Retinal pigment epithelial cell (primary cell): ENCODE results near the gene GTF2F1.
"Not testable (repeated sequence)": the region's sequence is repeated elsewhere in the genome, so short reads cannot be mapped to it uniquely, and the experiment has no call there.

ENCODE experiments used
- DNase-seq: peaks from one replicate; pipeline ENCODE4 v3.0.0-alpha.2; 2010; ENCODE audit warnings: low read depth
- H3K4me3 ChIP-seq: 2 replicates; pipeline ENCODE4 v1.5.1; 2011; ENCODE audit warnings: mild to moderate bottlenecking, low read length, control low read depth, moderate library complexity
- CTCF ChIP-seq: conservative IDR thresholded peaks from 2 replicates; pipeline ENCODE4 v1.5.1; 2011; ENCODE audit warnings: low read depth, low read length, control low read depth, inconsistent platforms

GTF2F1 gene

GRCh38 chr19:6431891-6432290, 38.9 kb upstream of the GTF2F1 start:
- DNase-seq = no peak
- TF ChIP-seq CTCF = no peak
- H3K4me3 ChIP-seq = no peak overlapping the region

DNA sequence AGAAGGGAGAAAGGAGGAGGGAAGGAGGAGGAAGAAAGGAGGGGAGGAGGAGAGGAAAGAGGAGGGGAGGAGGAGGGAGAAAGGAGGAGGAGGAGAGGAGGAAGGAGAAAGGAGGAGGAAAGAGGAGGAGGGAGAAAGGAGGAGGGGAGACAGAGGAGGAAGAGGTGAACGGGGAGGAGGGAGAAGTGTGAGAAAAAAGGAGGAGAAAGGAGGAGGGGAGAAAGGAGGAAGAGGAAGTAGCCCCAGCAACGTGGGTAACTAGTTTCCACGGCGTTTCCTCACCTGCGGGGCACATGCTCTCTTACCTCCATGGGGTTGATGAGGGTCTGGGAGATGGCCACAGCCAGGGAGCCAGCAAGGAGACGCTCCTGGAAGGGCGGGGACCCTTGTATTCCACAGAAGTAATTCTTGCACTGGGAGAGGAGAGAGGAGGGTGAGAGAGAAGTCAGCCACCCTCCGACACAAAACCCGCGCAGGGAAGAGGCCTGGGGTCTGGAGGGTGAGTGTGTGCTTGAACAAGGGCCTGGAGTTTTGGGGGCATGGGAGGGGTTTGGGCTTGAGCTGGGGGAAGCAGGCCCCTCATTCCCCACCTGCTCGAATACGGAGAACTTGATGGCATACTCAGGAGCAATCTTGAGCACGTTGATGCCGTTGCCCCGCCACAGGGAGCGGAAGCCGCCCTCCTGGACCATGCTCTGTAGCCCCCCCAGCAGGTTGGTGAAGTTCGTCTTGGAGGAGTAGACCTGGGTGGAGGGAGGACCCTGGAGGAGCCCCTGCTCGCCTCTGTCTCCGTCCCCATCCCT, 36.7 kb upstream of the GTF2F1 start:
- no peak overlapping the region for H3K4me3 ChIP-seq
- DNase-seq = no peak
- TF ChIP-seq CTCF = no peak

- not testable (repeated sequence) for H3K4me3 ChIP-seq, DNase-seq
These were observed 35.9 kb upstream of the GTF2F1 start for GRCh38 chr19:6428692-6429418.

DNA sequence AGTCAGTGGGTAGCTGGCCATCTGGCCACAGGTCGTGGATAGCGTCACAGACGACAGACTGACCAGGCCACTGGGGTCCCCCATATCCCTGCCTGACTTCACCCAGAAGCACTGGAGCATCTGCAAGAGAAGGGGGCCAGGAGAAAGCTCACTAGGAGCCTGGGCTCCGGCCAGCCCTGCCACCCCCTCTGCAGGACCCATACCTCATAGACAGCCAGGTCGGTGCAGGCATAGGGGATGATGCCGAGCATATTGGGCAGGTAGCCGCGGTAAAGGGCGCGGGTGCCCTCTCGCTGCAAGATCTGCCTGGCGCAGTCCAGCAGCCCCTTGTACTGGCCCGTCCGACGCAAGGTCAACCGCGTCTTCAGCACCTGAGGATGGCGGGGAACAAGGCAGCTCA, 34.2 kb upstream of the GTF2F1 start:
- no peak for TF ChIP-seq CTCF
- DNase-seq = no peak
- no peak overlapping the region for H3K4me3 ChIP-seq

GRCh38 chr19:6425732-6426620, 33.0 kb upstream of the GTF2F1 start:
- no peak overlapping the region for H3K4me3 ChIP-seq
- peak; percentile 16 for TF ChIP-seq CTCF
- DNase-seq = no peak

DNA sequence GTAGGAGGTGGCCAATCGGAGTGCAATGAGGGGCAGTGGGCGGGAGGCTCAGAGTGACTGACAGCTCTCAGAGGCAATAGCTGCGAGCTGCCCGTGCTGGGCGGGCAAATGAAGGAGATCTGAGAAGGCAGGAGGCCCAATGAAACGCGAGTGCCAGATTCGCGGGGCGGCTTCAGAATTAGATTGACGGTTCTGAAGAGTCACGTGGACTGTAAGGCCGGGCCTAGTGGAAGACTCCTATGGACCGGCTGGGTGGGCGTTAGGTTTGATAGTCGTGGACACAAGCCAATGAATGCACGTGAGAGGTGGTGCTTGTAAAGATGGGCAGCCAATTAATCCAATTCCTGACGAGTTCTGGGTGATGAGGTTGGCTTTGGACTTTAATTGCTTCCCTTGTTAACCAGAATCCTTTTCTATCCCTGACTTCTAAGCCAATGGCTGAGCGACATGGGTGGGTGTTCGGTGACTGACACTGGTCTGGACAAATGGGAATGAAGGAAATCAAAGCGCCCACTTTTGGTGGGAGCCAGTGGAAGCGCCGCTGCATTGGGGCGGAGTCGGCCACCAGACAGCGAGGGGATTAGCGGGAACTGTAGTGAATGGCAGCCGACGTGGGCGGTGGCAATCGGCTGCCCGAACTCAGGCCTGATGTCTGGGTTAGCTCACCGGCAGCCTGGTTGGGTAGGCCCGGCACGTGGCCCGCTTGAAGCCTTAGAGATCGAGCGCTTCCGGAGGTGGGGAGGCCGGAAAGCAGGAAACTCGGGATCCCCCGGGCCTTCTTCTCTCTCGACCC, 32.2 kb upstream of the GTF2F1 start:
- peak; percentile 100 for DNase-seq
- H3K4me3 ChIP-seq = no peak overlapping the region
- TF ChIP-seq CTCF = no peak
